SJCRH30 (cell line): Measurements from ENCODE around the gene FAM181A. TPM values are rescaled to one million over a fixed set of nuclear protein-coding genes. Genes with fewer than 3 reads are reported as not detected.
A peak's percentile ranks its signal among the peaks of the same experiment; 100 is the strongest.

Experiments
- DNase-seq, 2 experiments: peaks; one replicate each; pipeline ENCODE4 v3.0.0-alpha.2; 2015 to 2020
- H3K27ac ChIP-seq: fragments of 250-450 bp; sonication (Bioruptor Pico); 2 replicates; pipeline ENCODE4 v1.5.1; 2020; ENCODE audit warnings: mild to moderate bottlenecking, moderate library complexity
- H3K27me3 ChIP-seq: fragments of 250-450 bp; sonication (Bioruptor Pico); 2 replicates; pipeline ENCODE4 v1.5.1; 2020; ENCODE audit warnings: mild to moderate bottlenecking, moderate library complexity
- H3K36me3 ChIP-seq: fragments of 250-450 bp; sonication (Bioruptor Pico); 2 replicates; pipeline ENCODE4 v1.5.1; 2020; ENCODE audit warnings: mild to moderate bottlenecking, moderate library complexity
- H3K4me1 ChIP-seq: fragments of 250-450 bp; sonication (Bioruptor Pico); 2 replicates; pipeline ENCODE4 v1.5.1; 2020; ENCODE audit warnings: mild to moderate bottlenecking, moderate library complexity
- H3K4me3 ChIP-seq: fragments of 250-450 bp; sonication (Bioruptor Pico); 2 replicates; pipeline ENCODE4 v1.5.1; 2020; ENCODE audit warnings: mild to moderate bottlenecking, moderate library complexity
- H3K9me3 ChIP-seq: fragments of 250-450 bp; sonication (Bioruptor Pico); replicated peaks from 2 replicates; pipeline ENCODE4 v1.5.1; 2020; ENCODE audit warnings: mild to moderate bottlenecking, moderate library complexity
- total RNA-seq: library from RNA; depleted of rRNA; stranded (reverse); fragments of >200 nt; shearing (Covaris generic); gene quantifications from 2 replicates; pipeline ENCODE4 v1.2.3, GENCODE V29; 2014

FAM181A gene
- total RNA-seq, 1 experiment from 2014 or later = not detected

DNA sequence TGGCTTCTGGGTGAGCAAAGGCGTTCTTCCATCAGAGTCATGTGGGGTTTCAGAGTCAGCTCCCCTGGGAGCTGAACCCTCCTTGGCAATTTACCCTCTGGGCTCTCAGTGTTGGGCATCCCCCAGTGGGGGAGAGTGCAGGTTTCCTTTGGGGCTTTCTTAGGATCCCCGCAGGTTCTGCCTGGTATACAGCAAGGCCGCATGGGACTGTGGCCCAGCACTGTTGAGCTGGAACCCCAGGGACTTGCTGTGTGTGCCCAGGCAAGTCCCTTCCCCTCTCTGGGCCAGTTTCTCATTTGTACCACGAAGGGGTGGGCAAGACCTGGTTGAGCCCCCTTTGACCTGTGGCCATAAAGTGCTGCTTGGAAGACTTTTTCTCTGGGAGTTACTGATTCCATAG lies 5.5 kb downstream of the FAM181A start:
- Histone ChIP-seq H3K27me3 (no peaks in the 10 kb centered on the region), H3K4me1 (no peaks in the 10 kb centered on the region), H3K4me3 (no peak overlapping the region), H3K27ac (no peak overlapping the region), H3K9me3 (no peaks in the 10 kb centered on the region), H3K36me3 (no peaks in the 10 kb centered on the region)
- no peak for DNase-seq

DNA sequence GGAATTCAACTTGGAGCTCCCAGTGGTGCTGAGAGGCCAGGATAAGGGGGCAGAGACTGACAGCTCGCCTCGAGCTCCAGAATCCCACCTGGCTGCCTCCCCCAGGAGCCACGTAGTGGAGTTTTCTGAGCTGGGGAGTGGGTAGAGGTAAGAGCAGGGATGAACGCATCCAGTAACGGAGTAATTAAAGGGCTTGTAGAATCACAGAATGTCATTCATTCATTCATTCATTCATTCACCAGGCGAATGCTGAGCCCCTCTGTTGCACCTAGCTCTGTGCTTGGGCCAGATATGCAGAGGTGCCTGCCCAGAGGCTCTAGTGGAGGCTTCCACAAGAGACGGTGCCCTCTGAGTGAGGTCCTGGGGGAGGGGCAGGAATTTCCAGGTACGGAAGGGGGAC lies 8.1 kb downstream of the FAM181A start:
- Histone ChIP-seq H3K4me3 (no peak overlapping the region), H3K36me3 (no peaks in the 10 kb centered on the region), H3K4me1 (no peaks in the 10 kb centered on the region), H3K9me3 (no peaks in the 10 kb centered on the region), H3K27ac (no peak overlapping the region), H3K27me3 (no peaks in the 10 kb centered on the region)
- DNase-seq = no peak

DNA sequence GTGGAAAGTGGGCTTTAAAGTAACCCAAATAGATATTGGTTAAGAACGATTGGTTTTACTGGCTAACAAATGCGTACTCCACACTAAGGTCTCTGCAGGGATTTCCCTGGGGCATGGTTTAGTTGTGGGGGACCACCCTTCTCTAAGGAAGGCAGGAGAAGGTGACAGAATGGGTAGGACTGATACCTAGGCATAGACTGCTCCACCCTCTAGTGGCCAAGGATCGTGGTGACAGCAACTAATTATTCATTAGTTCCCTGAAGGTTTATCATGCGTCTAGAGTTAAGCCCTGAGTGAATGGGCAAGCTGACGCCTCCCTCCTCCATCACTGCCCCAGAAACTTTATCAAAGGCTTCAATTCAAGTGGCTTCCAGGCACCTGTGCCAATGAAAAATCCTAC lies 9.1 kb downstream of the FAM181A start:
- H3K27ac ChIP-seq = no peak overlapping the region
- no peaks in the 10 kb centered on the region for H3K9me3 ChIP-seq
- no peaks in the 10 kb centered on the region for H3K27me3 ChIP-seq
- peak in 1 of 2 experiments; percentile 52 for DNase-seq
- peaks cover 8% of the 10 kb centered on the region for H3K4me1 ChIP-seq
- no peak overlapping the region for H3K4me3 ChIP-seq
- no peaks in the 10 kb centered on the region for H3K36me3 ChIP-seq

DNA sequence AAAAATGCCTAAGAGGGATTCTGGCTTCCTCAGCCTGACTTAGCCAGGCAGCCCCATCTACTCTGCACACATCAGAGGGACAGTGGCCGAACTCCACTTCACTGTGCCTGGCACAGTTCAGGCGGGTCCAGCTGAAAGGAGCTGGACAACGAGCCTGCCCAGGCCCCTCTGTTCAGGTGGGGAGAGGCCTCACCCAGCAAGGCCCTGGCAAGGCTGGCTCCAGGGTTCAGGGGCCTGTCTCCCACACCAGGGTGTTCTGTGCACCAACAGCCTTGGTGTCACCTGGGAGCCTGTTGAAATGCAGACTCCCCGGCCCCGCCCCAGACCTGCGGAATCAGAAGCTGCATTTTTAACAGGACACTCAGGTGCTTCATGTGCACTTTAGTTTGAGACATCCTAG lies 9.8 kb downstream of the FAM181A start:
- no peak for DNase-seq
- Histone ChIP-seq H3K27ac (no peak overlapping the region), H3K4me3 (no peak overlapping the region), H3K27me3 (no peaks in the 10 kb centered on the region), H3K9me3 (no peaks in the 10 kb centered on the region), H3K4me1 (peaks cover 14% of the 10 kb centered on the region), H3K36me3 (no peaks in the 10 kb centered on the region)

DNA sequence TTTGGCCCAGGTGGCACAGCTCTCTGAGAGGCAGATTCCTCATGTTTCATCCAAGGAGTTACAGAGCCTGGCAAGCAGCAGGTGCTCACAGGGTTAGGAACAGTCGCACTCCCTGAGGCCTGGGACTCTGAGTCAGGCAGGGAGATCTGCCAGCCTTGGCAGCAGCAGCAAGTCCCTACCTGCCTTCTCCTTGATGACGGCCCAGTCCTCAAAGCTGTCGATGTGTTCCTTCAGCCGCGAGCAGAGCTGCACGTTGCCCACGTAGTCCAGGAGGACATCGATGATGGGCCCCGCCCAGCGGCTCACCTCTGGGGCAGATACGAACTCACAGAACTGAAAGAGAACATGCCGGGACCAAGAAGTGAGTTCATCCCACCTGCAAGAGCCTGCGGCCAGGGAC lies 10.4 kb downstream of the FAM181A start:
- Histone ChIP-seq H3K9me3 (no peaks in the 10 kb centered on the region), H3K27me3 (no peaks in the 10 kb centered on the region), H3K36me3 (no peaks in the 10 kb centered on the region), H3K27ac (no peak overlapping the region), H3K4me3 (no peak overlapping the region), H3K4me1 (peaks cover 20% of the 10 kb centered on the region)
- no peak for DNase-seq

DNA sequence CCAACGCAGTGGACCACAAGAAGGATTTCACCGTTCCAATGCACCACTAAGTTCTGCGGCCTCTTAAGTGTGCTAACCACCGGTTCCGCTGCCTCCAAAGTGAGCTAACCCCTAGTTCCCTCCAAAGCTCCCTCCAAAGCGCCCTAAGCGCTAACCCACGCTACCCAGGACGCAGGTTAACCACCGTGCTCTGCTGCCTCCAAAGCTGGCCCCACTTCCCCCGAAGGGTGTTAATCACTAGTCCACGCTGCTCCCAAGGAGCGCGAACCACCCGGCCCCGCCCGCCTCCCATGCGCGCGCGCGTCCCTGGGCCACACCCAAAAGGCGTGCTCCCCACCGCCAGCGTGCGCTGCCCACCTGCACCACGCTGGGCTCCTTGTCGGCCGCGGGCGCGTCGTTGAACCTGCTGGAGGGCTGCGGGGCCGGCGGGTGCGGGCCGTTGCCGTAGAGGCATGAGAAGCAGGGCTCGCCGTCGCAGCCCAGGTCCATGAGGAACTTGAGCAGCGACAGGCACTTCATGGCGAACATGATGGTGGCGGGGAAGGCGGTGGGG lies 11.7 kb downstream of the FAM181A start:
- no peak overlapping the region for H3K4me3 ChIP-seq
- no peaks in the 10 kb centered on the region for H3K36me3 ChIP-seq
- H3K4me1 ChIP-seq = peaks cover 32% of the 10 kb centered on the region
- no peak for DNase-seq
- no peaks in the 10 kb centered on the region for H3K27me3 ChIP-seq
- H3K27ac ChIP-seq = no peak overlapping the region
- no peaks in the 10 kb centered on the region for H3K9me3 ChIP-seq

DNA sequence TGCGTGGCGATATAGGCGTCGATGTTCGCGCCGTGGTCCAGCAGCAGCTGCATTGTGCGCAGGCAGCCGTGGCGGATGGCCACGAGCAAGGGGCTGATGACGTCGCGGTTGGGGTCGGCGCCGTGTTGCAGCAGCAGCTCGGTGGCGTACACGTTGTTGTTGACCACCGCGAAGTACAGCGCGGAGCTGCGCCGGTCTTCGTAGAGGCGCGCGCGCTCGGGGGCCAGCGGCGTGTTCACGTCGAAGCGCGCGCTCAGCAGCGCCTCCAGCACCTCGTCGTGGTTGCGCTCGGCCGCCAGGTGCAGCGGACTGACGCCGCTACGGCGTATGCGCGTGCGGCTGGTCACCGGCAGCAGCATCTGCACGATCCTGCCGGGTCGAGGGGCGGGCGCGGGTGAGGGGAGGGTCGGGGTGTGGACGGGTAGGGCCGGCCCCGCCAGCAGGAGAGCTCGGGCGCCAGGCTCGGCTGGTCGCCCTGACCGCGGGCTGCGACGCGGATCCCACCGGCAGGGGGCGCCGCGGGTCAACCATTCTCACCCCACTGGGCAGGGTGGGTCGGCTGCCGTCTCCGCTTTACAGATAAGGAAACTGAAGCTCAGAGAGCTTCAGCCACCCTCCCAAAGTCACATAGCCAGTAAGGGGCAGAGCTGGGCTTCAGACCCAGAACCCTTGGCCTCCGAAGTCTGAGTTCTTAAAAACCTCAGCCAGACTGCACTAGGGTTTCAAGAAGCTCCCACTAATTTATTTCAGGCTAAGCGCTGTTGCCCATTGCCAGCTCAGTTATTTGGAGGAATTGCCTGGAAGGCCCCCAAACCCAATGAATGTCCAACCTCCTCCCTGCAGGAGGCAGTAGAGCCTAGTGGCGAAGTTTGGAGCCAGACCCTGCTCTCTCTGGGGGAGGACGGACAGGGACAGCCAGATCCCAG lies 12.4 kb downstream of the FAM181A start:
- DNase-seq = no peak
- Histone ChIP-seq H3K27ac (no peak overlapping the region), H3K9me3 (no peaks in the 10 kb centered on the region), H3K36me3 (no peaks in the 10 kb centered on the region), H3K4me1 (peaks cover 40% of the 10 kb centered on the region), H3K27me3 (no peaks in the 10 kb centered on the region), H3K4me3 (no peak overlapping the region)

DNA sequence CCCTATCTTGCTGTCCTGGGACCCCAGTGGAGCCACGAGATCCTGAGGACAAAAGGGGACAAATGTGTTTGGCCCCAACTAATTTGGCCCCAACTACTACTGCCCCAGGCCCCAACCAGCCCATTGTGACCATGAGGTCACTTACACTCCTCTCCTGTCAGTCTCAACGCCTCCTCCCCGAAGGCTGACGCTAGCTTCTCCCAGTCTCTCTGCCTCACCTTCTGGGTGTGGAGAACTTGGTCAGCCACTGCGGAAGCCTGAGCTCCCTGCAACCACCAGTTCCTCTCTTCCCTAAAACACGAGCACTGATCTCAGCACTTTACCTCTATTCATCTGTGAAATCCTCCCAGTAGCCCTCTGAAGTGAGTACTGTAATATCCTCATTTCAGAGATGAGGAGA lies 13.3 kb downstream of the FAM181A start:
- H3K27ac ChIP-seq = no peak overlapping the region
- no peaks in the 10 kb centered on the region for H3K36me3 ChIP-seq
- no peaks in the 10 kb centered on the region for H3K9me3 ChIP-seq
- no peak for DNase-seq
- peaks cover 48% of the 10 kb centered on the region for H3K4me1 ChIP-seq
- no peaks in the 10 kb centered on the region for H3K27me3 ChIP-seq
- H3K4me3 ChIP-seq = no peak overlapping the region

DNA sequence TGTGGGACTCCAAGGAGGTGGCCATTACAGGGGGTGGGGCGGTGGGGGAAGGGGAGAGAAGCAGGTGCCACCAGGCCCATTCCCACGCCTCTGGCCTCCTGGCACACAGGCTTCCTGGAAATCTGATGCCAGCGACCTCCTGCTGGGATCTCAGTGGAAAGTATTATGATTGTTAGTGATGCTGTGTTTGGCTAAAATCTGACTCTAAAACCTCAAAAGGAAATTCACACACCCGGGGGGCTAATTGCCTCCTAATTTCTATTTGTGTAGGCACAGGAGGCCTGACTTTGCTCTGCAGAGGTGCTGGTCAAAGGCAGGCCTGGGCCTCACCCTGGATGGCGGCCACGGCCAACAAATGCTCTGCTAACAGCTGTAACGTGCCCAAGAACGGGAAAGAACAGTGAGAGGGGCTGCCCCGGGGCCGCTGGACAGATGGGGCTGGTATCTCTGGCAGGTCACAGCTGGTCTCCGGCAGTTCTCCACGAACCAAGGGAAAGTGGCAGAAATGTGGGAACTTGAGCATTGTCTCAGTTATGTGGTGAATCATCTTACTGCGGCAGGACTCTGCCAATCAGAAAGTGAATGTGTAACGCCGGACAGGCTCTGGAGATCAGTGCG lies 14.3 kb downstream of the FAM181A start:
- Histone ChIP-seq H3K36me3 (no peaks in the 10 kb centered on the region), H3K4me1 (peaks cover 57% of the 10 kb centered on the region), H3K4me3 (no peak overlapping the region), H3K27ac (peak overlapping the region; percentile 64), H3K27me3 (no peaks in the 10 kb centered on the region), H3K9me3 (no peaks in the 10 kb centered on the region)
- DNase-seq = peak; percentile 87 to 90

DNA sequence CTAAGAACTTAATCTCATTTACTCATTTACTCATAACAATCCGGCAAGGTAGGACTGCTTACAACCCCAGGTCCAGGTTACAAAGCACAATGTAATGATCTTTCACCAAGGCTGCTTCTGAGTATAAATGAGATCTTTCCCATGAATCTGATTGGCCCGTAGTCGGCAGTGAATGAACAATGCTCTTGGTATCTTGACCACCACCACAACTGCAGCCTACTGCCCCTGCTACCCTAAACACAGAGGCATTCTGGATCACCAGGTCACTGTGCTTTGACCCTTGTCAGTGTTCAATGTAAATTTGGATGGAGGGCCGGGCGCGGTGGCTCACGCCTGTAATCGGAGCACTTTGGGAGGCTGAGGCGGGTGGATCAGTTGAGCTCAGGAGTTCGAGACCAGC lies 15.9 kb downstream of the FAM181A start:
- no peaks in the 10 kb centered on the region for H3K9me3 ChIP-seq
- no peak overlapping the region for H3K4me3 ChIP-seq
- DNase-seq = peak; percentile 50 to 55
- H3K27me3 ChIP-seq = no peaks in the 10 kb centered on the region
- H3K27ac ChIP-seq = no peak overlapping the region; the same call in 1 of the 2 replicates
- peaks cover 57% of the 10 kb centered on the region for H3K4me1 ChIP-seq
- no peaks in the 10 kb centered on the region for H3K36me3 ChIP-seq

DNA sequence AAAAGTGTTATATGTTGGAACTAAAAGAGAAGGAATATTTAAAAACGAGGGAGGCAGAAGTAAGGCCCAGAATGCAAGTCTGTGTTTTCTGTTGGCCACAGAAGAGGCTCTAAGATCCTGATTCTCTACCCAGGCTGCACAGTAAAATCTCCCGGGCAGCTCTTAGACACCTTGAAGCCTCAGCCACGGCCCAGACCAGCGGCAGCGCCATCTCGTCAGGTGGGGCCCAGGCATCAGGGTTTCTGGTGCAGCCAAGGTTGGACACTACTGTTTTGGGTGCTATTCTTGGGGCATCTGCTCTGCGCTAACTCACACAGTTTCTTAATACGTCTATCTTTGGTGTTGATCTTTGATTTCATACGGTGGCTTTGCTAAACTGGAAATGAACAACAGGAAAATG lies 16.8 kb downstream of the FAM181A start:
- no peak for DNase-seq
- Histone ChIP-seq H3K4me3 (no peak overlapping the region), H3K27ac (peak overlapping the region; percentile 39), H3K9me3 (no peaks in the 10 kb centered on the region), H3K27me3 (no peaks in the 10 kb centered on the region), H3K36me3 (no peaks in the 10 kb centered on the region), H3K4me1 (peaks cover 57% of the 10 kb centered on the region)

DNA sequence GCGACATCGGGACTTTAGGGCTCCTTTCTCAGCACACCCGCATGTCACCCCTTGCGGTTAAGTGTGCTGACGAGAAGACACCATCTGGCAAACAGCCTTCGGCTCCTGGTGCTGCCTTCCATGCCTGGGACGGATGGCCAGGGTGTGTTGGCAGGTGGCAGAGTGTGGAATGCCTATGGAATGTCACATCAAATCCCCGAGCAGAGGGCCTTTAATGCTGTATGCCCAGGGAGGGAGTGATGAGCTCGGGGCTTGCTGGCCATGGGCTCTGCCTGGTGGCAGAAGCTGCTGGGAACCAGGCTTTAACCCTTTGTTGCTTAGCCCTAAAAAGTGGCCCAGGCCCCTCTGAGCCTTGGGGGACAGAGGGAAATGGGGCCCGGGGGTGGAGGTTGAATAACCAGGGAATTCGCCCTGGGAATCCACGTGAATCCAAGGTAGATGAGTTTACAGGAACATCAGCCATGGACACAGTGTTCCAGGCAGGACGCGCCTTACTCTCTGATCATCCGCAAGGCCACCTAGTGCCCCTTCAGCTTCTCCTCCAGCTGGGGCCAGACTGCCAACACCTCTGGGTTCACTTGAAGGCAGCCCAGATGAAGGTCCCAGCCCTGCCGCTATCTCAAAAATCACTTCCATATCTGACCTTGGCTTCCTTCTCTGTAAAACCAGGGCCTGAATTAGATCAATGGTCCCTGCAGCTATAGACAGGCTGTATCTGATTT lies 17.4 kb downstream of the FAM181A start:
- no peak overlapping the region for H3K4me3 ChIP-seq
- H3K36me3 ChIP-seq = no peaks in the 10 kb centered on the region
- peak; percentile 66 to 73 for DNase-seq
- peak overlapping the region; percentile 39 for H3K27ac ChIP-seq
- no peaks in the 10 kb centered on the region for H3K27me3 ChIP-seq
- H3K4me1 ChIP-seq = peaks cover 57% of the 10 kb centered on the region
- no peaks in the 10 kb centered on the region for H3K9me3 ChIP-seq

DNA sequence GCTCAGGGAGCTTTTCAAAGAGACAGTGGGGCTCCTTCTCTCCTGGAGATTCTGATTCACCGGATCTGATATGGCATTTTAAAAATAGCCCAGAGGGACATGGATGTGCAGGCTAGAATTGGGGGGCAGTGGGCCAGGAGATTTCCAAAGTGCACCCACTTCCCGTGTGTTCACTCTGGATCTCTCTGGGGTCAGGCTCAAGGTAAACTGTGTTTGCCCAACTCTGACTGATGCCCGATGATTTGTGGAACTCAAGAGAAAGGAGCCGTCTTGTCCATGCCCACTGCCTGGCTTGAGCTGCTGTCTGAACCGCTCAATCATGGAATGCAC lies 17.9 kb downstream of the FAM181A start:
- Histone ChIP-seq H3K4me1 (peaks cover 57% of the 10 kb centered on the region), H3K9me3 (no peaks in the 10 kb centered on the region), H3K27me3 (no peaks in the 10 kb centered on the region), H3K36me3 (no peaks in the 10 kb centered on the region), H3K4me3 (no peak overlapping the region), H3K27ac (peak overlapping the region; percentile 24; the same call in 1 of the 2 replicates)
- DNase-seq = no peak

DNA sequence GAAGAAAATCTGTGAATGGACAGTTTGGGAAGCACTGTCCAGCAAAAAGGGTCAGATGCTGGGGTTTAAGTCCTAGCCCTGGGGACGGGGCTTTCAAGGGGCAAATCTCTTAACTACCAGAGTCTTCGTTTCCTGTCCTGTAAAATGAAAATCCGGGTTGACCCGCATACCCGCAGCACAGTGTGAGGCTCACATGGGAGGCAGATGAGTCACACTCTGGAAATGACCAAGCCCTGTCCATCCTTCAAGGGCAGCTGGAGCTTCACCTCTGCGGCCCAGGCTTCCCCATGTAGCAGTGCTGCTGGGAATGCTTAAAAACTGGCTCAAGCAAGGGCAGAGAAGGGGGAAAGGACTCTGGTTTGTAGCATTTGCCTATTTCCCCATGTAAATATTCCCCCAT lies 19.0 kb downstream of the FAM181A start:
- Histone ChIP-seq H3K27ac (no peak overlapping the region), H3K27me3 (no peaks in the 10 kb centered on the region), H3K4me1 (peaks cover 51% of the 10 kb centered on the region), H3K36me3 (no peaks in the 10 kb centered on the region), H3K4me3 (no peak overlapping the region), H3K9me3 (no peaks in the 10 kb centered on the region)
- DNase-seq = no peak

DNA sequence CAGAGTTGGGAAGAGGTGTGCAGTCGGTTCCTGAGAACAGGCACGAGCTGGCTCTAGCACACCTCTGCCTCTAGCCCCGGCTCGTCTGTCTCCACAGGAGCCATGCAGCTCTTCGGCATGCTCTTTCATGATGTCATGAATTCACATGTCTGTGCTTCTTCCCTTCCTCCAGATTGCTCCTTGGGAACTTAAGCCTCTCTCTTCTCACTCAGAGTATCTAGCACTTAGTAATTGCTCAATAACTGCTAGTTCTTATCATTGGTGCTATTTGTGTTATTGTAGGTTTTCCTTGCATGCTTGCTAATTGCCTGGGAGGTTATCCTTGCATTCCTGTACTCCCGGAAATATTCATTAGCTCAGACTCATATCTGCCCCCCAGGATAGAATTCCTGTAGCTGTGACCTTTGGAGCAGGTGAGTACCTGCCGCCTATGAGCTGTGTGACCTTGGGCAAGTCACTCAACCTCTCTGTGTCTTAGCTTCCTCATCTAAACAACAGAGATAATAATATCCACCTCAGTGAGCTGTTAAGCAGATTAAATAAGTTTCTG lies 19.5 kb downstream of the FAM181A start:
- Histone ChIP-seq H3K4me1 (peaks cover 45% of the 10 kb centered on the region), H3K36me3 (no peaks in the 10 kb centered on the region)
- no peak for DNase-seq

More for the DNA sequence above, 19.5 kb downstream of the FAM181A start:
- H3K27ac ChIP-seq = no peak overlapping the region
- no peaks in the 10 kb centered on the region for H3K27me3 ChIP-seq
- no peaks in the 10 kb centered on the region for H3K9me3 ChIP-seq
- H3K4me3 ChIP-seq = no peak overlapping the region
